Endothelial cell of umbilical vein (primary cell): ENCODE measurements around the gene MRNIP. TPM values are rescaled to one million over a fixed set of nuclear protein-coding genes. Genes with fewer than 3 reads are reported as not detected.
A peak's percentile ranks its signal among the peaks of the same experiment; 100 is the strongest.
"Not testable (repeated sequence)": the region's sequence is repeated elsewhere in the genome, so short reads cannot be mapped to it uniquely, and the experiment has no call there.

Source experiments
- BruUV-seq: library from RNA; stranded (reverse); fragments of 400-500 nt; replicated peaks from 2 replicates; lab custom pipeline; 2021; lab: Mats Ljungman, UMichigan
- CTCF ChIA-PET: fragments of 300-600, 350-600 bp; sonication (Branson Sonifier 250); formaldehyde crosslinking; loops from one replicate; lab custom pipeline; 2021; ENCODE audit warnings: antibody characterized with exemption, inconsistent platforms; lab: Charles Lee
- POLR2A ChIA-PET: fragments of 300-600, 350-600 bp; sonication (Branson Sonifier 250); formaldehyde crosslinking; loops from one replicate; lab custom pipeline; 2021; ENCODE audit warnings: antibody characterized with exemption, inconsistent platforms; lab: Charles Lee
- DNase-seq: peaks from one replicate; pipeline ENCODE4 v3.0.0-alpha.2; 2011; ENCODE audit warnings: low read depth, low spot score
- FAIRE-seq: peaks from 2 replicates; lab custom pipeline; 2011; peaks lifted over from hg19 to GRCh38; lab: Jason Lieb, UNC
- H2AFZ ChIP-seq: 2 replicates; pipeline ENCODE4 v1.6.0; 2012; ENCODE audit warnings: low read depth, low read length, control low read depth, inconsistent platforms
- H3K27ac ChIP-seq: 2 replicates; pipeline ENCODE4 v1.5.1; 2011; ENCODE audit warnings: low read depth, mild to moderate bottlenecking, control low read depth, low read length, moderate library complexity; ENCODE audit not compliant: insufficient read depth
- H3K27me3 ChIP-seq, 2 experiments: 2 replicates each; pipeline versions ENCODE4 v1.6.0 to v1.6.1; 2011; ENCODE audit warnings: low read length in 2 of 2, mixed read lengths in 1 of 2; ENCODE audit not compliant: control insufficient read depth in 2 of 2, insufficient read depth in 2 of 2
- H3K36me3 ChIP-seq, 2 experiments: 2 replicates in 1 of 2; 3 replicates in 1 of 2; pipeline ENCODE4 v1.5.1; 2011; ENCODE audit warnings: low read length in 2 of 2, mild to moderate bottlenecking in 1 of 2, moderate library complexity in 1 of 2; ENCODE audit not compliant: control insufficient read depth in 2 of 2, insufficient read depth in 2 of 2; ENCODE audit errors: extremely low read depth in 1 of 2
- H3K4me1 ChIP-seq: 3 replicates; pipeline ENCODE4 v1.5.1; 2011; ENCODE audit warnings: mild to moderate bottlenecking, low read length; ENCODE audit not compliant: control insufficient read depth, insufficient read depth; ENCODE audit errors: extremely low read depth
- H3K4me2 ChIP-seq: 2 replicates; pipeline ENCODE4 v1.6.1; 2011; ENCODE audit warnings: low read length, control low read depth, mixed read lengths; ENCODE audit not compliant: insufficient read depth
- H3K4me3 ChIP-seq, 3 experiments: fragments of 200-600 bp in 1 of 3; sonication (generic), shearing (Covaris generic) in 1 of 3; replicated peaks in 1 of 3; 2 replicates each; pipeline ENCODE4 v1.5.1; 2011 to 2016; ENCODE audit warnings: control low read depth in 3 of 3, low read length in 3 of 3, mild to moderate bottlenecking in 2 of 3, inconsistent platforms in 1 of 3, low read depth in 1 of 3, moderate library complexity in 1 of 3; ENCODE audit not compliant: insufficient read depth in 1 of 3
- H3K79me2 ChIP-seq: 2 replicates; pipeline ENCODE4 v1.6.0; 2012; ENCODE audit warnings: low read length, inconsistent platforms; ENCODE audit not compliant: control insufficient read depth, insufficient read depth
- H3K9ac ChIP-seq: replicated peaks from 2 replicates; pipeline ENCODE3; 2011; ENCODE audit warnings: low read length, control low read depth; ENCODE audit not compliant: insufficient read depth; ENCODE audit errors: extremely low read depth
- H3K9me1 ChIP-seq: replicated peaks from 3 replicates; pipeline ENCODE4 v1.6.0; 2011; ENCODE audit warnings: mild to moderate bottlenecking, low read length; ENCODE audit not compliant: control insufficient read depth, insufficient read depth; ENCODE audit errors: extremely low read depth
- H3K9me3 ChIP-seq: replicated peaks from 2 replicates; pipeline ENCODE4 v1.5.1; 2012; ENCODE audit warnings: low read length, inconsistent platforms; ENCODE audit not compliant: control insufficient read depth, insufficient read depth
- H4K20me1 ChIP-seq: replicated peaks from 2 replicates; pipeline ENCODE3; 2011; ENCODE audit warnings: mild to moderate bottlenecking, low read length; ENCODE audit not compliant: control insufficient read depth, insufficient read depth; ENCODE audit errors: extremely low read depth
- FOS ChIP-seq: IDR thresholded peaks from 2 replicates; pipeline ENCODE4 v1.6.1; 2011; ENCODE audit warnings: mild to moderate bottlenecking, low read length, moderate library complexity, borderline replicate concordance; ENCODE audit not compliant: insufficient read depth
- POLR2AphosphoS5 ChIP-seq: IDR thresholded peaks from 2 replicates; pipeline ENCODE4 v1.6.1; 2012; ENCODE audit warnings: low read depth, mild to moderate bottlenecking, control low read depth, low read length, moderate library complexity; ENCODE audit not compliant: insufficient read depth
- dilution Hi-C: fragments of 300-500 bp; cut with MboI; formaldehyde crosslinking; loops from one replicate; pipeline ENCODE4 v1.15.0; 2019; ENCODE audit warnings: low sequenced_read_pairs; ENCODE audit not compliant: extremely low pct_ligation_motif_present
- intact Hi-C: fragments of 100-400 bp; cut with micrococcal nuclease; formaldehyde crosslinking; loops from one replicate; pipeline ENCODE4 v1.10.0; 2022
- polyA plus RNA-seq, 4 experiments: library from polyadenylated mRNA; depleted of rRNA in 3 of 4; stranded (reverse) in 3 of 4; unstranded in 1 of 4; fragments of >200 nt; gene quantifications; 2 replicates each; pipeline versions ENCODE4 v1.2.1 to v1.2.3, GENCODE V29; 2011 to 2012; ENCODE audit warnings: missing spikeins in 1 of 4
- total RNA-seq: library from RNA; stranded (reverse); gene quantifications from 2 replicates; pipeline ENCODE4 v1.2.3, GENCODE V29; 2021

The MRNIP gene
- total and polyA plus RNA-seq, 2 donors (not counting 3 experiments of a cell fraction or from before 2014, with no cell fraction given): 17.1 to 19.1 TPM

DNA sequence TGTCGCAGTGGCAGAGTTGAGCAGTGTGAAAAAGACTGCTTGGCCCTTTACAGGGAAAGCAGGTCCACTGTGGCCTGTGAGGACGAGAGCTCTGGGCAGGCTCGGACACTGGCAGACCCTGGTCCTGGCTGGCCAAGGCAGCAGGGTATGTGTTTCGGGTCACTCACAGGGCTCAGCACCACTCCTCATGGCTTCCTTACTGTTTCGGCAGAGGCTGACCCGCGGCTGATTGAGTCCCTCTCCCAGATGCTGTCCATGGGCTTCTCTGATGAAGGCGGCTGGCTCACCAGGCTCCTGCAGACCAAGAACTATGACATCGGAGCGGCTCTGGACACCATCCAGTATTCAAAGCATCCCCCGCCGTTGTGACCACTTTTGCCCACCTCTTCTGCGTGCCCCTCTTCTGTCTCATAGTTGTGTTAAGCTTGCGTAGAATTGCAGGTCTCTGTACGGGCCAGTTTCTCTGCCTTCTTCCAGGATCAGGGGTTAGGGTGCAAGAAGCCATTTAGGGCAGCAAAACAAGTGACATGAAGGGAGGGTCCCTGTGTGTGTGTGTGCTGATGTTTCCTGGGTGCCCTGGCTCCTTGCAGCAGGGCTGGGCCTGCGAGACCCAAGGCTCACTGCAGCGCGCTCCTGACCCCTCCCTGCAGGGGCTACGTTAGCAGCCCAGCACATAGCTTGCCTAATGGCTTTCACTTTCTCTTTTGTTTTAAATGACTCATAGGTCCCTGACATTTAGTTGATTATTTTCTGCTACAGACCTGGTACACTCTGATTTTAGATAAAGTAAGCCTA is 22.2 kb downstream of the MRNIP start:
- no peak overlapping the region for H3K4me2 ChIP-seq
- ChIA-PET CTCF (interaction anchor here (1.5 to 2.5 kb wide), 2 partner anchors 8 to 35 kb away, joined by 3 to 12 read pairs; no protein-coding TSS in a partner anchor), POLR2A (no interaction called here)
- no peak overlapping the region for H3K27ac ChIP-seq
- H3K36me3 ChIP-seq: peaks cover 13 to 47% of the 10 kb centered on the region in 2 experiments
- TF ChIP-seq POLR2AphosphoS5: peak; percentile 18
- no peak for TF ChIP-seq FOS
- no peaks in the 10 kb centered on the region for H3K27me3 ChIP-seq
- H2AFZ ChIP-seq: no peak overlapping the region
- H3K4me1 ChIP-seq: no peaks in the 10 kb centered on the region
- no peaks in the 10 kb centered on the region for H4K20me1 ChIP-seq
- DNase-seq (no peak), FAIRE-seq (no peak)
- TSS peak; percentile 49 for BruUV-seq
- intact Hi-C loops (no loop called here), dilution Hi-C loops (no loop called here)
- H3K79me2 ChIP-seq: no peaks in the 10 kb centered on the region
- no peaks in the 10 kb centered on the region for H3K9me3 ChIP-seq
- no peak overlapping the region for H3K4me3 ChIP-seq
- H3K9ac ChIP-seq: no peak overlapping the region
- H3K9me1 ChIP-seq: no peaks in the 10 kb centered on the region

DNA sequence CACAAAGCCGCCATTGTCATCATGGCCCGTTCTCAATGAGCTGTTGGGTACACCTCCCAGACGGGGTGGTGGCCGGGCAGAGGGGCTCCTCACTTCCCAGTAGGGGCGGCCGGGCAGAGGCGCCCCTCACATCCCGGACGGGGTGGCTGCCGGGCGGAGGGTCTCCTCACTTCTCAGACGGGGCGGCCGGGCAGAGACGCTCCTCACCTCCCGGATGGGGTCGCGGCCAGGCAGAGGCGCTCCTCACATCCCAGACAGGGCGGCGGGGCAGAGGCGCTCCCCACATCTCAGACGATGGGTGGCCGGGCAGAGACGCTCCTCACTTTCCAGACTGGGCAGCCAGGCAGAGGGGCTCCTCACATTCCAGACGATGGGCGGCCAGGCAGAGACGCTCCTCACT is 23.7 kb downstream of the MRNIP start:
- H2AFZ ChIP-seq, CTCF ChIA-PET, dilution Hi-C loops, POLR2A ChIA-PET, H3K4me3 ChIP-seq, H3K79me2 ChIP-seq, H3K9me3 ChIP-seq, DNase-seq, intact Hi-C loops, H3K4me1 ChIP-seq, H4K20me1 ChIP-seq, H3K4me2 ChIP-seq, H3K9me1 ChIP-seq, H3K9ac ChIP-seq, H3K27me3 ChIP-seq, FAIRE-seq, H3K27ac ChIP-seq, BruUV-seq: not testable (repeated sequence)
- peaks cover 13 to 57% of the 10 kb centered on the region in 2 experiments for H3K36me3 ChIP-seq
